GM10266 (cell line): ENCODE data around the gene COBLL1.

ENCODE experiments used
- DNase-seq: peaks from one replicate; pipeline ENCODE4 v3.0.0; 2012; ENCODE audit errors: extremely low spot score
- CTCF ChIP-seq: IDR thresholded peaks from 2 replicates; pipeline ENCODE4 v1.5.1; 2012; ENCODE audit warnings: mild to moderate bottlenecking, low read depth; ENCODE audit not compliant: control insufficient read depth, insufficient read depth; ENCODE audit errors: missing control alignments

The COBLL1 gene

GRCh38 chr2:164794432-164795231 is 47.0 kb downstream of the COBLL1 start:
- no peak for DNase-seq
- TF ChIP-seq CTCF = no peak

- TF ChIP-seq CTCF = no peak
- DNase-seq = no peak
These were observed 47.6 kb downstream of the COBLL1 start for GRCh38 chr2:164794016-164794415.

- DNase-seq = no peak
- TF ChIP-seq CTCF = no peak
These were observed 48.1 kb downstream of the COBLL1 start for GRCh38 chr2:164793529-164793928.

- no peak for TF ChIP-seq CTCF
- DNase-seq = no peak
These were observed 49.1 kb downstream of the COBLL1 start for GRCh38 chr2:164792316-164793170.

- DNase-seq = no peak
- no peak for TF ChIP-seq CTCF
These were observed 51.7 kb downstream of the COBLL1 start for GRCh38 chr2:164789968-164790367.

GRCh38 chr2:164786787-164787186 is 54.8 kb downstream of the COBLL1 start:
- no peak for TF ChIP-seq CTCF
- DNase-seq = no peak

GRCh38 chr2:164785457-164785856 is 56.2 kb downstream of the COBLL1 start:
- no peak for DNase-seq

More at GRCh38 chr2:164785457-164785856, 56.2 kb downstream of the COBLL1 start:
- no peak for TF ChIP-seq CTCF
